ENCODE results near the gene MRAP2. TPM values are rescaled to one million over a fixed set of nuclear protein-coding genes. Genes with fewer than 3 reads are reported as not detected.

The MRAP2 gene
- total and polyA plus RNA-seq, 2 experiments from 2014 or later: 6.1 to 13.5 TPM

DNA sequence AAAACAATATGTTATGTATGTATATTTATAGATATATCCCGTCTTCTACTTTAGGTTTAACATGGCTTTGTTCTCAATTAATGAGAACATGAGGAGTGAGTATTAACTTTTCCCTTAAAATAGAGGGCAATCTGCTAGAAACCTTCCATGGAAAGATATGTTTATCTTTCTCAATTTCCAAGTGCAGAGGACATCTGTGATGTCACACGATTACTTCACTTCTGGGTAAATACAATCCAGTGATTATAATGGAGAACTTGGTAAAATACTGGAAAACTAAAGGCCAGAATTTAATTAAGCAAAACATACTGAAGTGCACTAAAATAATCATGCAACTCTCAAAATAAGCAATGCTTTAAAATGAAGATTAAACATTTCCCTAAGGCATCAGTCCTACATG is 11.9 kb upstream of the MRAP2 start:
- no peaks in the 10 kb centered on the region for H3K36me3 Mint-ChIP-seq (ENCODE audit: low read depth)
- DNase-seq (ENCODE audit: low spot score): no peak

More for the DNA sequence above, 11.9 kb upstream of the MRAP2 start:
- no peak overlapping the region for H3K4me3 Mint-ChIP-seq
- H3K36me3 ChIP-seq (ENCODE audit: insufficient read depth): no peaks in the 10 kb centered on the region
- no peaks in the 10 kb centered on the region for H3K27me3 Mint-ChIP-seq (ENCODE audit: insufficient read depth, low read depth, poor library complexity)
- no peaks in the 10 kb centered on the region for H3F3A ChIP-seq (replicated peaks; ENCODE audit: low read depth)
- ATAC-seq: no peak
- H3K9me3 Mint-ChIP-seq: peaks cover 4% of the 10 kb centered on the region; the same call in 2 of the 3 replicates
- H3K79me2 ChIP-seq (replicated peaks; ENCODE audit: insufficient read depth): no peaks in the 10 kb centered on the region
- H2AFZ ChIP-seq: no peak overlapping the region
- TF ChIP-seq POLR2AphosphoS5 (IDR thresholded peaks at IDR 0.05; ENCODE audit: low read depth) (no peak), NANOG (IDR thresholded peaks at IDR 0.05; ENCODE audit: borderline replicate concordance) (no peak), JUNB (IDR thresholded peaks at IDR 0.05; ENCODE audit: unreplicated experiment) (no peak), ZNF114 (CRISPR knock-in tag; IDR thresholded peaks at IDR 0.05) (no peak), ZNF331 (CRISPR knock-in tag; IDR thresholded peaks at IDR 0.05; ENCODE audit: low read depth) (no peak), EZH2 (IDR thresholded peaks at IDR 0.05; ENCODE audit: low read depth, unreplicated experiment) (no peak), CREB1 (CRISPR knock-in tag; IDR thresholded peaks at IDR 0.05; ENCODE audit: low read depth) (no peak), EZH2phosphoT487 (IDR thresholded peaks at IDR 0.05; ENCODE audit: unreplicated experiment) (no peak), STAT1 (IDR thresholded peaks at IDR 0.05; ENCODE audit: unreplicated experiment) (no peak)
- TF ChIP-seq, protein P1, sequence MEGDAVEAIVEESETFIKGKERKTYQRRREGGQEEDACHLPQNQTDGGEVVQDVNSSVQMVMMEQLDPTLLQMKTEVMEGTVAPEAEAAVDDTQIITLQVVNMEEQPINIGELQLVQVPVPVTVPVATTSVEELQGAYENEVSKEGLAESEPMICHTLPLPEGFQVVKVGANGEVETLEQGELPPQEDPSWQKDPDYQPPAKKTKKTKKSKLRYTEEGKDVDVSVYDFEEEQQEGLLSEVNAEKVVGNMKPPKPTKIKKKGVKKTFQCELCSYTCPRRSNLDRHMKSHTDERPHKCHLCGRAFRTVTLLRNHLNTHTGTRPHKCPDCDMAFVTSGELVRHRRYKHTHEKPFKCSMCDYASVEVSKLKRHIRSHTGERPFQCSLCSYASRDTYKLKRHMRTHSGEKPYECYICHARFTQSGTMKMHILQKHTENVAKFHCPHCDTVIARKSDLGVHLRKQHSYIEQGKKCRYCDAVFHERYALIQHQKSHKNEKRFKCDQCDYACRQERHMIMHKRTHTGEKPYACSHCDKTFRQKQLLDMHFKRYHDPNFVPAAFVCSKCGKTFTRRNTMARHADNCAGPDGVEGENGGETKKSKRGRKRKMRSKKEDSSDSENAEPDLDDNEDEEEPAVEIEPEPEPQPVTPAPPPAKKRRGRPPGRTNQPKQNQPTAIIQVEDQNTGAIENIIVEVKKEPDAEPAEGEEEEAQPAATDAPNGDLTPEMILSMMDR (conservative IDR thresholded peaks at IDR 0.05; ENCODE audit: low read depth in 2 of 2): no peak
- TF ChIP-seq, protein P2, sequence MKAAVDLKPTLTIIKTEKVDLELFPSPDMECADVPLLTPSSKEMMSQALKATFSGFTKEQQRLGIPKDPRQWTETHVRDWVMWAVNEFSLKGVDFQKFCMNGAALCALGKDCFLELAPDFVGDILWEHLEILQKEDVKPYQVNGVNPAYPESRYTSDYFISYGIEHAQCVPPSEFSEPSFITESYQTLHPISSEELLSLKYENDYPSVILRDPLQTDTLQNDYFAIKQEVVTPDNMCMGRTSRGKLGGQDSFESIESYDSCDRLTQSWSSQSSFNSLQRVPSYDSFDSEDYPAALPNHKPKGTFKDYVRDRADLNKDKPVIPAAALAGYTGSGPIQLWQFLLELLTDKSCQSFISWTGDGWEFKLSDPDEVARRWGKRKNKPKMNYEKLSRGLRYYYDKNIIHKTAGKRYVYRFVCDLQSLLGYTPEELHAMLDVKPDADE (IDR thresholded peaks at IDR 0.05): no peak
- TF ChIP-seq, protein P3, sequence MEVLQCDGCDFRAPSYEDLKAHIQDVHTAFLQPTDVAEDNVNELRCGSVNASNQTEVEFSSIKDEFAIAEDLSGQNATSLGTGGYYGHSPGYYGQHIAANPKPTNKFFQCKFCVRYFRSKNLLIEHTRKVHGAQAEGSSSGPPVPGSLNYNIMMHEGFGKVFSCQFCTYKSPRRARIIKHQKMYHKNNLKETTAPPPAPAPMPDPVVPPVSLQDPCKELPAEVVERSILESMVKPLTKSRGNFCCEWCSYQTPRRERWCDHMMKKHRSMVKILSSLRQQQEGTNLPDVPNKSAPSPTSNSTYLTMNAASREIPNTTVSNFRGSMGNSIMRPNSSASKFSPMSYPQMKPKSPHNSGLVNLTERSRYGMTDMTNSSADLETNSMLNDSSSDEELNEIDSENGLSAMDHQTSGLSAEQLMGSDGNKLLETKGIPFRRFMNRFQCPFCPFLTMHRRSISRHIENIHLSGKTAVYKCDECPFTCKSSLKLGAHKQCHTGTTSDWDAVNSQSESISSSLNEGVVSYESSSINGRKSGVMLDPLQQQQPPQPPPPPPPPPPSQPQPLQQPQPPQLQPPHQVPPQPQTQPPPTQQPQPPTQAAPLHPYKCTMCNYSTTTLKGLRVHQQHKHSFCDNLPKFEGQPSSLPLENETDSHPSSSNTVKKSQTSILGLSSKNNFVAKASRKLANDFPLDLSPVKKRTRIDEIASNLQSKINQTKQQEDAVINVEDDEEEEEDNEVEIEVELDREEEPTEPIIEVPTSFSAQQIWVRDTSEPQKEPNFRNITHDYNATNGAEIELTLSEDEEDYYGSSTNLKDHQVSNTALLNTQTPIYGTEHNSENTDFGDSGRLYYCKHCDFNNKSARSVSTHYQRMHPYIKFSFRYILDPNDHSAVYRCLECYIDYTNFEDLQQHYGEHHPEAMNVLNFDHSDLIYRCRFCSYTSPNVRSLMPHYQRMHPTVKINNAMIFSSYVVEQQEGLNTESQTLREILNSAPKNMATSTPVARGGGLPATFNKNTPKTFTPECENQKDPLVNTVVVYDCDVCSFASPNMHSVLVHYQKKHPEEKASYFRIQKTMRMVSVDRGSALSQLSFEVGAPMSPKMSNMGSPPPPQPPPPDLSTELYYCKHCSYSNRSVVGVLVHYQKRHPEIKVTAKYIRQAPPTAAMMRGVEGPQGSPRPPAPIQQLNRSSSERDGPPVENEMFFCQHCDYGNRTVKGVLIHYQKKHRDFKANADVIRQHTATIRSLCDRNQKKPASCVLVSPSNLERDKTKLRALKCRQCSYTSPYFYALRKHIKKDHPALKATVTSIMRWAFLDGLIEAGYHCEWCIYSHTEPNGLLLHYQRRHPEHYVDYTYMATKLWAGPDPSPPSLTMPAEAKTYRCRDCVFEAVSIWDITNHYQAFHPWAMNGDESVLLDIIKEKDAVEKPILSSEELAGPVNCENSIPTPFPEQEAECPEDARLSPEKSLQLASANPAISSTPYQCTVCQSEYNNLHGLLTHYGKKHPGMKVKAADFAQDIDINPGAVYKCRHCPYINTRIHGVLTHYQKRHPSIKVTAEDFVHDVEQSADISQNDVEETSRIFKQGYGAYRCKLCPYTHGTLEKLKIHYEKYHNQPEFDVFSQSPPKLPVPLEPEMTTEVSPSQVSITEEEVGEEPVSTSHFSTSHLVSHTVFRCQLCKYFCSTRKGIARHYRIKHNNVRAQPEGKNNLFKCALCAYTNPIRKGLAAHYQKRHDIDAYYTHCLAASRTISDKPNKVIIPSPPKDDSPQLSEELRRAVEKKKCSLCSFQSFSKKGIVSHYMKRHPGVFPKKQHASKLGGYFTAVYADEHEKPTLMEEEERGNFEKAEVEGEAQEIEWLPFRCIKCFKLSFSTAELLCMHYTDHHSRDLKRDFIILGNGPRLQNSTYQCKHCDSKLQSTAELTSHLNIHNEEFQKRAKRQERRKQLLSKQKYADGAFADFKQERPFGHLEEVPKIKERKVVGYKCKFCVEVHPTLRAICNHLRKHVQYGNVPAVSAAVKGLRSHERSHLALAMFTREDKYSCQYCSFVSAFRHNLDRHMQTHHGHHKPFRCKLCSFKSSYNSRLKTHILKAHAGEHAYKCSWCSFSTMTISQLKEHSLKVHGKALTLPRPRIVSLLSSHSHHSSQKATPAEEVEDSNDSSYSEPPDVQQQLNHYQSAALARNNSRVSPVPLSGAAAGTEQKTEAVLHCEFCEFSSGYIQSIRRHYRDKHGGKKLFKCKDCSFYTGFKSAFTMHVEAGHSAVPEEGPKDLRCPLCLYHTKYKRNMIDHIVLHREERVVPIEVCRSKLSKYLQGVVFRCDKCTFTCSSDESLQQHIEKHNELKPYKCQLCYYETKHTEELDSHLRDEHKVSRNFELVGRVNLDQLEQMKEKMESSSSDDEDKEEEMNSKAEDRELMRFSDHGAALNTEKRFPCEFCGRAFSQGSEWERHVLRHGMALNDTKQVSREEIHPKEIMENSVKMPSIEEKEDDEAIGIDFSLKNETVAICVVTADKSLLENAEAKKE (CRISPR knock-in tag; IDR thresholded peaks at IDR 0.05): no peak
- TF ChIP-seq, protein P4, sequence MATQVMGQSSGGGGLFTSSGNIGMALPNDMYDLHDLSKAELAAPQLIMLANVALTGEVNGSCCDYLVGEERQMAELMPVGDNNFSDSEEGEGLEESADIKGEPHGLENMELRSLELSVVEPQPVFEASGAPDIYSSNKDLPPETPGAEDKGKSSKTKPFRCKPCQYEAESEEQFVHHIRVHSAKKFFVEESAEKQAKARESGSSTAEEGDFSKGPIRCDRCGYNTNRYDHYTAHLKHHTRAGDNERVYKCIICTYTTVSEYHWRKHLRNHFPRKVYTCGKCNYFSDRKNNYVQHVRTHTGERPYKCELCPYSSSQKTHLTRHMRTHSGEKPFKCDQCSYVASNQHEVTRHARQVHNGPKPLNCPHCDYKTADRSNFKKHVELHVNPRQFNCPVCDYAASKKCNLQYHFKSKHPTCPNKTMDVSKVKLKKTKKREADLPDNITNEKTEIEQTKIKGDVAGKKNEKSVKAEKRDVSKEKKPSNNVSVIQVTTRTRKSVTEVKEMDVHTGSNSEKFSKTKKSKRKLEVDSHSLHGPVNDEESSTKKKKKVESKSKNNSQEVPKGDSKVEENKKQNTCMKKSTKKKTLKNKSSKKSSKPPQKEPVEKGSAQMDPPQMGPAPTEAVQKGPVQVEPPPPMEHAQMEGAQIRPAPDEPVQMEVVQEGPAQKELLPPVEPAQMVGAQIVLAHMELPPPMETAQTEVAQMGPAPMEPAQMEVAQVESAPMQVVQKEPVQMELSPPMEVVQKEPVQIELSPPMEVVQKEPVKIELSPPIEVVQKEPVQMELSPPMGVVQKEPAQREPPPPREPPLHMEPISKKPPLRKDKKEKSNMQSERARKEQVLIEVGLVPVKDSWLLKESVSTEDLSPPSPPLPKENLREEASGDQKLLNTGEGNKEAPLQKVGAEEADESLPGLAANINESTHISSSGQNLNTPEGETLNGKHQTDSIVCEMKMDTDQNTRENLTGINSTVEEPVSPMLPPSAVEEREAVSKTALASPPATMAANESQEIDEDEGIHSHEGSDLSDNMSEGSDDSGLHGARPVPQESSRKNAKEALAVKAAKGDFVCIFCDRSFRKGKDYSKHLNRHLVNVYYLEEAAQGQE (IDR thresholded peaks at IDR 0.05; ENCODE audit: unreplicated experiment): no peak
- no peaks in the 10 kb centered on the region for H3K9me2 ChIP-seq (ENCODE audit: insufficient read depth)
- no peak overlapping the region for H3K4me2 ChIP-seq
- H3K4me3 ChIP-seq: no peak overlapping the region
- H4K20me1 ChIP-seq (replicated peaks; ENCODE audit: insufficient read depth): no peaks in the 10 kb centered on the region
- peaks cover 19% of the 10 kb centered on the region for H3K4me1 ChIP-seq (ENCODE audit: insufficient read depth)
- peaks cover 11% of the 10 kb centered on the region for H3K4me1 Mint-ChIP-seq
- no peak overlapping the region for H3K27ac Mint-ChIP-seq
- H3K27me3 ChIP-seq (ENCODE audit: insufficient read depth): no peaks in the 10 kb centered on the region
- H3K27ac ChIP-seq (ENCODE audit: low read depth): no peak overlapping the region

Data from GM23338 (cell line).